CD4-positive, alpha-beta T cell treated with Interleukin-10 for 1 hour (primary cell): ENCODE results near the gene VANGL1.
"Not testable (repeated sequence)": the region's sequence is repeated elsewhere in the genome, so short reads cannot be mapped to it uniquely, and the experiment has no call there.

Experiments used
- DNase-seq: peaks from one replicate; pipeline ENCODE4 v3.0.0-alpha.2; 2020

VANGL1 gene

GRCh38 chr1:115641762-115642167, at the start of gene VANGL1:
VANGL1 (plus strand) TSS chr1:115641970; CDS start chr1:115651414, 9,444 bp downstream.
- DNase-seq: peak; percentile 39

- no peak for DNase-seq
Measured at GRCh38 chr1:115592264-115592663, 49.5 kb upstream of the VANGL1 start.

- DNase-seq: no peak
Measured at GRCh38 chr1:115593365-115594259, 48.2 kb upstream of the VANGL1 start.

- no peak for DNase-seq
Measured at GRCh38 chr1:115594600-115594999, 47.2 kb upstream of the VANGL1 start.

GRCh38 chr1:115595279-115596079, 46.3 kb upstream of the VANGL1 start:
- DNase-seq: peak; percentile 54

- no peak for DNase-seq
Measured at GRCh38 chr1:115596080-115596780, 45.5 kb upstream of the VANGL1 start.

GRCh38 chr1:115604508-115604907, 37.3 kb upstream of the VANGL1 start:
- no peak for DNase-seq

GRCh38 chr1:115606305-115606704, 35.5 kb upstream of the VANGL1 start:
- no peak for DNase-seq

GRCh38 chr1:115609021-115609420, 32.7 kb upstream of the VANGL1 start:
- DNase-seq: no peak

- DNase-seq: no peak
Measured at GRCh38 chr1:115613767-115614166, 28.0 kb upstream of the VANGL1 start.

- DNase-seq: no peak
Measured at GRCh38 chr1:115620453-115620852, 21.3 kb upstream of the VANGL1 start.

GRCh38 chr1:115620950-115621349, 20.8 kb upstream of the VANGL1 start:
- DNase-seq: no peak

- DNase-seq: no peak
Measured at GRCh38 chr1:115624859-115625258, 16.9 kb upstream of the VANGL1 start.

- DNase-seq: no peak
Measured at GRCh38 chr1:115630342-115630741, 11.4 kb upstream of the VANGL1 start.

GRCh38 chr1:115632251-115633026, 9.3 kb upstream of the VANGL1 start:
- no peak for DNase-seq

- not testable (repeated sequence) for DNase-seq
Measured at GRCh38 chr1:115633606-115634005, 8.2 kb upstream of the VANGL1 start.

GRCh38 chr1:115637247-115637646, 4.5 kb upstream of the VANGL1 start:
- not testable (repeated sequence) for DNase-seq

GRCh38 chr1:115640384-115640783, 1.4 kb upstream of the VANGL1 start:
- no peak for DNase-seq

GRCh38 chr1:115642168-115643072, 650 bp downstream of the VANGL1 start:
- peak; percentile 34 for DNase-seq

- DNase-seq: no peak
Measured at GRCh38 chr1:115643225-115643624, 1.5 kb downstream of the VANGL1 start.

GRCh38 chr1:115643666-115644065, 1.9 kb downstream of the VANGL1 start:
- DNase-seq: no peak
